ENCODE results near the gene UBP1.
A peak's percentile ranks its signal among the peaks of the same experiment; 100 is the strongest.

- TF ChIP-seq EZH2 (IDR thresholded peaks at IDR 0.05; ENCODE audit: low read length, missing control alignments): no peak
- TF ChIP-seq, protein P1, sequence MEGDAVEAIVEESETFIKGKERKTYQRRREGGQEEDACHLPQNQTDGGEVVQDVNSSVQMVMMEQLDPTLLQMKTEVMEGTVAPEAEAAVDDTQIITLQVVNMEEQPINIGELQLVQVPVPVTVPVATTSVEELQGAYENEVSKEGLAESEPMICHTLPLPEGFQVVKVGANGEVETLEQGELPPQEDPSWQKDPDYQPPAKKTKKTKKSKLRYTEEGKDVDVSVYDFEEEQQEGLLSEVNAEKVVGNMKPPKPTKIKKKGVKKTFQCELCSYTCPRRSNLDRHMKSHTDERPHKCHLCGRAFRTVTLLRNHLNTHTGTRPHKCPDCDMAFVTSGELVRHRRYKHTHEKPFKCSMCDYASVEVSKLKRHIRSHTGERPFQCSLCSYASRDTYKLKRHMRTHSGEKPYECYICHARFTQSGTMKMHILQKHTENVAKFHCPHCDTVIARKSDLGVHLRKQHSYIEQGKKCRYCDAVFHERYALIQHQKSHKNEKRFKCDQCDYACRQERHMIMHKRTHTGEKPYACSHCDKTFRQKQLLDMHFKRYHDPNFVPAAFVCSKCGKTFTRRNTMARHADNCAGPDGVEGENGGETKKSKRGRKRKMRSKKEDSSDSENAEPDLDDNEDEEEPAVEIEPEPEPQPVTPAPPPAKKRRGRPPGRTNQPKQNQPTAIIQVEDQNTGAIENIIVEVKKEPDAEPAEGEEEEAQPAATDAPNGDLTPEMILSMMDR (conservative IDR thresholded peaks at IDR 0.05 in 1 of 2, IDR thresholded peaks at IDR 0.05 in 1 of 2; ENCODE audit: low read depth in 1 of 2, low read length in 2 of 2): peak; percentile 97
Measured at GRCh38 chr3:33372218-33373081, 67.8 kb downstream of the UBP1 start.

All from fibroblast of lung (primary cell).